Measurements from ENCODE around the gene HEPN1. TPM values are rescaled to one million over a fixed set of nuclear protein-coding genes. Genes with fewer than 3 reads are reported as not detected.

The HEPN1 gene
- total RNA-seq, 2 experiments from 2014 or later, result not detected

DNA sequence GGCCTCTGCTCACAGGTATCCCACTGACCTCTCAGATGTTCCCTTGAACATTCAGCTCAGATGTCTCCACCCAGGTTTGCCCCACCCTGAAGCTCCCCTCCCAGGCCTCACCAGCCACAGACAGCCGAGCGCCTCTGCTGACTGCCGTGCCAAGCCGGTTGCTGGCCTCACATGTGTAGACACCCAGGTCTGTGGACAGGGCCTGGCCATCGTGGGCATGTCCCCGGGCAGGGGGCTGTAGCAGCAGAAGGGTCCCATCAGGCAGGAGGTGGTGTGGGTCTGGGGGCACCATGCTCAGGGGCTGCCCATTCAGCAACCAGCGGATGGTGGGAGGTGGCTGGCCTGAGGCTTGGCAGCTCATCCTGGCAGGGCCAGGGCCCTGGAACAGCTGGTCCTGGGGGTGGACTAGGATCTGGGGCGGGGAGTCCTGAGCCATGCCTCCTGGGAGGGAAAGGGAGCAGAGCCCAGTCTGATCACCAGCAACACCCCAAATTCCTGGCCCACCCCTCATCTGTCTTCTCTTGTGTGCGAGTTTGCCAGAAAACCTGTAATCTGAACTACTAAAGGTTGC lies 22.1 kb upstream of the HEPN1 start:
- H3K27ac Mint-ChIP-seq, result peak overlapping the region; percentile 33
- H3K9me3 Mint-ChIP-seq, result no peaks in the 10 kb centered on the region
- peaks cover 24% of the 10 kb centered on the region for H3K27me3 Mint-ChIP-seq
- H3K4me3 Mint-ChIP-seq, result no peak overlapping the region
- CTCF ChIA-PET, result interaction anchor here (1.1 to 1.4 kb wide), 2 partner anchors 20 to 56 kb away, joined by 3 to 7 read pairs; no protein-coding TSS in a partner anchor
- POLR2A ChIA-PET, result no interaction called here
- no peaks in the 10 kb centered on the region for H3K36me3 Mint-ChIP-seq (ENCODE audit: low read depth)
- DNase-seq, result no peak
- H3K4me1 Mint-ChIP-seq, result peaks cover 10% of the 10 kb centered on the region

- Mint-ChIP-seq H3K9me3 (no peaks in the 10 kb centered on the region), H3K27ac (peak within 1 kb of the TSS; percentile 33), H3K36me3 (ENCODE audit: low read depth) (no peaks in the 10 kb centered on the region), H3K27me3 (peaks cover 30% of the 10 kb centered on the region), H3K4me3 (no peak within 1 kb of the TSS), H3K4me1 (peaks cover 10% of the 10 kb centered on the region)
- no peak for DNase-seq
- ChIA-PET POLR2A (no interaction called here), CTCF (interaction anchor here (1.1 to 1.4 kb wide), 2 partner anchors 21 to 56 kb away, joined by 3 to 7 read pairs; no protein-coding TSS in a partner anchor)
Measured at GRCh38 chr11:124897674-124898262, 21.3 kb upstream of the HEPN1 start, which contains the start of gene ROBO4. ROBO4 (minus strand) TSS chr11:124897865; CDS start chr11:124897795, 70 bp downstream.

- POLR2A ChIA-PET, result no interaction called here
Measured at GRCh38 chr11:124898263-124898680, 20.8 kb upstream of the HEPN1 start.

DNA sequence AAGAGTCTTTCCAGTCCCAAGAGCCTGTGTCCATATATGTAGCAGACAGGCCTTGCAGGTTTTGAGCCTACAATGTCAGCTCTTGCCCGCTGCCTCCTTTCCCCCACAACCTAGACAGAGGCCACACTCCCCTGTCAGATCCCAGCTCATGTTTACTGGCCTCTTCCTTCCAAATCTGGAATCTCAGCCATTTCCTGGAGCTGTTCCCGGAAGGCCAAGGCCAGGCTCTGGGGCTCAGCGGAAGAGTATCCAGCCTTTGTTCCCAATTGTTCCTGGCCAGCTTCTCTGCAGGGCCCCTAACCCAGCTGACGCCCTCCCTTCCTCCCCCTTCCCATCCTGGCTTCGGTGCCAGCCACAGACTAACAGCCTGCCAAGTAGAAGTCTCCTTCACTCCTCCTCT lies 20.3 kb upstream of the HEPN1 start:
- CTCF ChIA-PET, result interaction anchor here (1.4 kb wide), 1 partner anchor 22 kb away, joined by 7 read pairs; no protein-coding TSS in a partner anchor
- Mint-ChIP-seq H3K27me3 (peaks cover 34% of the 10 kb centered on the region), H3K36me3 (ENCODE audit: low read depth) (no peaks in the 10 kb centered on the region), H3K4me3 (no peak overlapping the region), H3K9me3 (no peaks in the 10 kb centered on the region), H3K27ac (no peak overlapping the region), H3K4me1 (peaks cover 10% of the 10 kb centered on the region)
- DNase-seq, result no peak
- POLR2A ChIA-PET, result no interaction called here

More at GRCh38 chr11:124898263-124898680, 20.8 kb upstream of the HEPN1 start:
- Mint-ChIP-seq H3K36me3 (ENCODE audit: low read depth) (no peaks in the 10 kb centered on the region), H3K9me3 (no peaks in the 10 kb centered on the region), H3K27me3 (peaks cover 32% of the 10 kb centered on the region), H3K27ac (no peak overlapping the region), H3K4me3 (no peak overlapping the region), H3K4me1 (peaks cover 10% of the 10 kb centered on the region)
- CTCF ChIA-PET, result interaction anchor here (1.4 kb wide), 1 partner anchor 22 kb away, joined by 7 read pairs; no protein-coding TSS in a partner anchor
- DNase-seq, result no peak

- no peak overlapping the region for H3K4me3 Mint-ChIP-seq
- no peak for DNase-seq
- POLR2A ChIA-PET, result no interaction called here
- no peaks in the 10 kb centered on the region for H3K9me3 Mint-ChIP-seq
- peaks cover 10% of the 10 kb centered on the region for H3K4me1 Mint-ChIP-seq
- no peak overlapping the region for H3K27ac Mint-ChIP-seq
- H3K36me3 Mint-ChIP-seq (ENCODE audit: low read depth), result no peaks in the 10 kb centered on the region
- peaks cover 39% of the 10 kb centered on the region for H3K27me3 Mint-ChIP-seq
- CTCF ChIA-PET, result interaction anchor here (1.1 kb wide), 1 partner anchor 9 kb away, joined by 3 read pairs; no protein-coding TSS in a partner anchor
Measured at GRCh38 chr11:124899383-124900145, 19.5 kb upstream of the HEPN1 start.

DNA sequence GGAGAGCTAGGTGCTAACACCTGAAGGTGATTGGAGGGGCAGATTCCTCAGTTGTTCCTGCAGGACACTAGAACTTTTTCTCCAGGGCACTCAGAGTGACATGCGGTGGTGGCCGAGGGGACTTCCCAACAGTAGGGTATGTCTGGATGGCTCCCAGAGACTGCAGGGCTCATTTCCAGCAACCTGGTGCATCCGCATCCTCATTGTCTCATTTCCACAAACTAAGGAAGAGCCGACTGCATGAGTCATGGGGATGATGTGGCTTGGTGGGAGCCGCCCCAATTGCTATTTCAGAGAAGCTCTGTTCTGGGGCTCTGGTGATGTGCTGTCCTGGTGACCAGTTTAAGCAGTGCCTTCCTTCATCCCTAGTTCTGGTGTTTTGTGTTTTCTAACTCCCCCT lies 18.6 kb upstream of the HEPN1 start:
- no peak overlapping the region for H3K27ac Mint-ChIP-seq
- POLR2A ChIA-PET, result no interaction called here
- no peak for DNase-seq
- peaks cover 43% of the 10 kb centered on the region for H3K27me3 Mint-ChIP-seq
- CTCF ChIA-PET, result interaction anchor here (1.1 to 1.2 kb wide), 2 partner anchors 10 to 17 kb away, joined by 3 read pairs; no protein-coding TSS in a partner anchor
- H3K36me3 Mint-ChIP-seq (ENCODE audit: low read depth), result no peaks in the 10 kb centered on the region
- no peak overlapping the region for H3K4me3 Mint-ChIP-seq
- peaks cover 10% of the 10 kb centered on the region for H3K4me1 Mint-ChIP-seq
- H3K9me3 Mint-ChIP-seq, result no peaks in the 10 kb centered on the region

DNA sequence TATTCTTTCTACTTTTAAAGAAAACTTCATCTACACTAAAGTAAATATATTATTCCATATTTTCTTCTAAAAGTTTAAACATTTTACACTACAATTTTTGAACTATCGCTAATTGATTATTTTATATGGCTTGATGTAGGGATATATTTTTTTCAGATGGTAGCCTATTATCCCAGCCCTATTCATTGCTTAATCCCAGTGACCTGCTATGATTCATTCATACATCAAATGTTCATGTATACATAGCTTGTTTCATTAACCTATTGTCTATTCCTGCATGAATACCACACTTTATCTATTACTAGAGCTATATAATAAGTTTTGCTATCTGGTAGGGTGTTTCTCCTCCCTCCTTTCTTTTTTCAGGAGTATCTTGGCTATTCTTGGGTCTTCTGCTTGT lies 16.4 kb upstream of the HEPN1 start:
- Mint-ChIP-seq H3K9me3 (no peaks in the 10 kb centered on the region), H3K4me1 (peaks cover 6% of the 10 kb centered on the region), H3K27ac (no peak overlapping the region), H3K4me3 (no peak overlapping the region), H3K36me3 (ENCODE audit: low read depth) (no peaks in the 10 kb centered on the region), H3K27me3 (peaks cover 46% of the 10 kb centered on the region)
- CTCF ChIA-PET, result no interaction called here
- POLR2A ChIA-PET, result no interaction called here
- no peak for DNase-seq

GRCh38 chr11:124915541-124916369 lies 3.3 kb upstream of the HEPN1 start:
- no peak overlapping the region for H3K4me3 Mint-ChIP-seq
- ChIA-PET POLR2A (no interaction called here), CTCF (no interaction called here)
- H3K4me1 Mint-ChIP-seq, result peaks cover 6% of the 10 kb centered on the region
- no peak for DNase-seq
- H3K27me3 Mint-ChIP-seq, result peaks cover 9% of the 10 kb centered on the region
- H3K36me3 Mint-ChIP-seq (ENCODE audit: low read depth), result peaks cover 4% of the 10 kb centered on the region
- no peak overlapping the region for H3K27ac Mint-ChIP-seq
- peaks cover 12% of the 10 kb centered on the region for H3K9me3 Mint-ChIP-seq

GRCh38 chr11:124916370-124916710 lies 2.7 kb upstream of the HEPN1 start:
- no peak overlapping the region for H3K27ac Mint-ChIP-seq
- H3K36me3 Mint-ChIP-seq (ENCODE audit: low read depth), result peaks cover 4% of the 10 kb centered on the region
- ChIA-PET CTCF (no interaction called here), POLR2A (no interaction called here)
- peaks cover 9% of the 10 kb centered on the region for H3K27me3 Mint-ChIP-seq
- H3K4me3 Mint-ChIP-seq, result no peak overlapping the region
- peaks cover 7% of the 10 kb centered on the region for H3K4me1 Mint-ChIP-seq
- peaks cover 12% of the 10 kb centered on the region for H3K9me3 Mint-ChIP-seq
- DNase-seq, result no peak

- ChIA-PET POLR2A (interaction anchor here (0.7 kb wide), 1 partner anchor 1477 kb away, joined by 4 read pairs; no protein-coding TSS in a partner anchor), CTCF (interaction anchor here (1.1 kb wide), 1 partner anchor 17 kb away, joined by 3 read pairs; no protein-coding TSS in a partner anchor)
- peaks cover 9% of the 10 kb centered on the region for H3K4me1 Mint-ChIP-seq
- H3K27ac Mint-ChIP-seq, result no peak overlapping the region
- H3K27me3 Mint-ChIP-seq, result peaks cover 9% of the 10 kb centered on the region
- no peak for DNase-seq
- no peak overlapping the region for H3K4me3 Mint-ChIP-seq
- H3K36me3 Mint-ChIP-seq (ENCODE audit: low read depth), result no peaks in the 10 kb centered on the region
- peaks cover 6% of the 10 kb centered on the region for H3K9me3 Mint-ChIP-seq
Measured at GRCh38 chr11:124917115-124917637, 1.9 kb upstream of the HEPN1 start.

GRCh38 chr11:124919898-124920297 lies 848 bp downstream of the HEPN1 start:
- ChIA-PET CTCF (interaction anchor here (1.2 to 1.6 kb wide), 5 partner anchors 8 to 220 kb away, joined by 3 to 4 read pairs (median 4); partner anchors contain the start of gene CCDC15), POLR2A (interaction anchor here (0.5 kb wide), 1 partner anchor 227 kb away, joined by 3 read pairs; no protein-coding TSS in a partner anchor)
- no peak for DNase-seq
- peaks cover 28% of the 10 kb centered on the region for H3K4me1 Mint-ChIP-seq
- no peaks in the 10 kb centered on the region for H3K9me3 Mint-ChIP-seq
- peaks cover 8% of the 10 kb centered on the region for H3K27me3 Mint-ChIP-seq
- no peak overlapping the region for H3K27ac Mint-ChIP-seq
- H3K36me3 Mint-ChIP-seq (ENCODE audit: low read depth), result no peaks in the 10 kb centered on the region
- H3K4me3 Mint-ChIP-seq, result no peak overlapping the region

- no peak for DNase-seq
- ChIA-PET POLR2A (interaction anchor here (0.5 kb wide), 1 partner anchor 227 kb away, joined by 3 read pairs; no protein-coding TSS in a partner anchor), CTCF (interaction anchor here (1.2 to 1.6 kb wide), 5 partner anchors 9 to 219 kb away, joined by 3 to 4 read pairs (median 4); partner anchors contain the start of gene CCDC15)
- Mint-ChIP-seq H3K36me3 (ENCODE audit: low read depth) (no peaks in the 10 kb centered on the region), H3K4me3 (no peak overlapping the region), H3K27ac (peak overlapping the region; percentile 65), H3K9me3 (no peaks in the 10 kb centered on the region), H3K4me1 (peaks cover 28% of the 10 kb centered on the region), H3K27me3 (peaks cover 4% of the 10 kb centered on the region)
Measured at GRCh38 chr11:124920356-124920755, 1.3 kb downstream of the HEPN1 start.
